SU-DHL-6 (cell line): ENCODE data around the gene HOOK2.

Experiments
- H2AFZ ChIP-seq: fragments of 200-600 bp; sonication (generic); 2 replicates; pipeline ENCODE4 v1.6.1; 2014; ENCODE audit warnings: low read depth, mild to moderate bottlenecking, moderate library complexity, mixed read lengths, antibody characterized with exemption, low read length; ENCODE audit not compliant: severe bottlenecking
- H3F3A ChIP-seq: fragments of 200-600 bp; shearing (Covaris generic); 2 replicates; pipeline ENCODE4 v1.6.0; 2016; ENCODE audit warnings: antibody characterized with exemption, mild to moderate bottlenecking; ENCODE audit not compliant: insufficient read depth
- H3K27ac ChIP-seq: fragments of 200-600 bp; sonication (generic); 2 replicates; pipeline ENCODE4 v1.5.1; 2016; ENCODE audit warnings: low read depth, mild to moderate bottlenecking, low read length, moderate library complexity, mixed read lengths
- H3K27me3 ChIP-seq: fragments of 200-600 bp; sonication (generic), shearing (Covaris generic); 2 replicates; pipeline ENCODE4 v1.6.0; 2014; ENCODE audit warnings: mild to moderate bottlenecking, low read length
- H3K36me3 ChIP-seq: fragments of 200-600 bp; sonication (generic); 2 replicates; pipeline ENCODE4 v1.6.1; 2014; ENCODE audit warnings: mild to moderate bottlenecking, low read length, mixed read lengths
- H3K4me2 ChIP-seq: fragments of 300-600, 200-600 bp; shearing (Covaris generic), sonication (generic); 2 replicates; pipeline ENCODE4 v1.6.0; 2014; ENCODE audit warnings: low read length, low read depth, mild to moderate bottlenecking; ENCODE audit not compliant: poor library complexity, severe bottlenecking
- H3K4me3 ChIP-seq: fragments of 200-600 bp; sonication (generic); 2 replicates; pipeline ENCODE4 v1.5.1; 2014; ENCODE audit warnings: antibody characterized with exemption, low read length, mild to moderate bottlenecking, mixed read lengths; ENCODE audit not compliant: insufficient read depth, poor library complexity, severe bottlenecking
- H3K79me2 ChIP-seq: fragments of 200-600 bp; sonication (generic); 2 replicates; pipeline ENCODE4 v1.6.1; 2014; ENCODE audit warnings: mild to moderate bottlenecking, low read length, moderate library complexity; ENCODE audit not compliant: insufficient read depth
- H3K9ac ChIP-seq: fragments of 200-600 bp; sonication (generic); 2 replicates; pipeline ENCODE4 v1.7.0; 2014; ENCODE audit warnings: mild to moderate bottlenecking, low read length
- H3K9me2 ChIP-seq: fragments of 200-600 bp; sonication (generic); replicated peaks from 2 replicates; pipeline ENCODE4 v1.6.1; 2014; ENCODE audit warnings: low read length; ENCODE audit not compliant: insufficient read depth
- H3K9me3 ChIP-seq: fragments of 200-600 bp; sonication (generic); 2 replicates; pipeline ENCODE4 v1.6.1; 2014; ENCODE audit warnings: low read length, mixed read lengths; ENCODE audit not compliant: insufficient read depth
- H4K20me1 ChIP-seq: fragments of 200-600 bp; sonication (generic); 2 replicates; pipeline ENCODE4 v1.6.1; 2014; ENCODE audit warnings: low read depth, mild to moderate bottlenecking, antibody characterized with exemption, low read length, moderate library complexity, mixed read lengths
- EZH2phosphoT487 ChIP-seq: fragments of 200-600 bp; sonication (generic), shearing (Covaris generic); conservative IDR thresholded peaks from 2 replicates; pipeline ENCODE4 v1.6.1; 2018; ENCODE audit warnings: mild to moderate bottlenecking, antibody characterized with exemption, low read length, moderate library complexity, mixed read lengths
- TF ChIP-seq, protein P1 (sequence below): fragments of 200-600 bp; sonication (generic); IDR thresholded peaks from one replicate; pipeline ENCODE4 v1.5.1; 2017; ENCODE audit warnings: antibody characterized with exemption, mild to moderate bottlenecking, low read length, moderate library complexity; ENCODE audit not compliant: insufficient read depth, poor library complexity, severe bottlenecking

HOOK2 gene

DNA sequence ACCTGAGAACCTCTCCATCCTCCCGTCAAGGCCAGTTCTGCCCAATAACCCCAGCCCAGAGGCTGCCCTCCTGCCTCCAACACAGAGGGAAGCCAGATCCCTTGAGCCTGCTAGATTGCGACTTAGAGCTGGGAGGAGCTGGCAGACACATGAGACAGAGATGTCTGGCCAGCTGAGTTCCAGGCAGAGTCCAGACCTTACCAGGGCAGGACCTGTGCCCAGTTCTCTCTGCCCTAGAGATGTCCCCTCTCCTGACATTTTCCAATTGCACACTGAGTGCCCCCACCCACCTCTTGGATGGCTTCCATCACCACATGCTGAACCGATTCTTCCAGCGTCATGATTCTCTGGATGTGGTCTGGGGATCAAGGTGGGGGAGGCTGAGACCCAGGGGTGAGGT lies 3.0 kb downstream of the HOOK2 start:
- H3F3A ChIP-seq, result no peaks in the 10 kb centered on the region
- no peaks in the 10 kb centered on the region for H3K9me3 ChIP-seq
- H3K4me2 ChIP-seq, result no peak overlapping the region
- H3K27me3 ChIP-seq, result no peaks in the 10 kb centered on the region
- no peak overlapping the region for H2AFZ ChIP-seq
- H3K79me2 ChIP-seq, result no peaks in the 10 kb centered on the region
- H3K9me2 ChIP-seq, result no peaks in the 10 kb centered on the region
- H3K9ac ChIP-seq, result no peak overlapping the region
- TF ChIP-seq, protein P1, sequence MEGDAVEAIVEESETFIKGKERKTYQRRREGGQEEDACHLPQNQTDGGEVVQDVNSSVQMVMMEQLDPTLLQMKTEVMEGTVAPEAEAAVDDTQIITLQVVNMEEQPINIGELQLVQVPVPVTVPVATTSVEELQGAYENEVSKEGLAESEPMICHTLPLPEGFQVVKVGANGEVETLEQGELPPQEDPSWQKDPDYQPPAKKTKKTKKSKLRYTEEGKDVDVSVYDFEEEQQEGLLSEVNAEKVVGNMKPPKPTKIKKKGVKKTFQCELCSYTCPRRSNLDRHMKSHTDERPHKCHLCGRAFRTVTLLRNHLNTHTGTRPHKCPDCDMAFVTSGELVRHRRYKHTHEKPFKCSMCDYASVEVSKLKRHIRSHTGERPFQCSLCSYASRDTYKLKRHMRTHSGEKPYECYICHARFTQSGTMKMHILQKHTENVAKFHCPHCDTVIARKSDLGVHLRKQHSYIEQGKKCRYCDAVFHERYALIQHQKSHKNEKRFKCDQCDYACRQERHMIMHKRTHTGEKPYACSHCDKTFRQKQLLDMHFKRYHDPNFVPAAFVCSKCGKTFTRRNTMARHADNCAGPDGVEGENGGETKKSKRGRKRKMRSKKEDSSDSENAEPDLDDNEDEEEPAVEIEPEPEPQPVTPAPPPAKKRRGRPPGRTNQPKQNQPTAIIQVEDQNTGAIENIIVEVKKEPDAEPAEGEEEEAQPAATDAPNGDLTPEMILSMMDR, result no peak
- TF ChIP-seq EZH2phosphoT487, result no peak
- no peak overlapping the region for H3K27ac ChIP-seq
- H3K4me3 ChIP-seq, result no peak overlapping the region
- no peaks in the 10 kb centered on the region for H4K20me1 ChIP-seq
- H3K36me3 ChIP-seq, result no peaks in the 10 kb centered on the region

DNA sequence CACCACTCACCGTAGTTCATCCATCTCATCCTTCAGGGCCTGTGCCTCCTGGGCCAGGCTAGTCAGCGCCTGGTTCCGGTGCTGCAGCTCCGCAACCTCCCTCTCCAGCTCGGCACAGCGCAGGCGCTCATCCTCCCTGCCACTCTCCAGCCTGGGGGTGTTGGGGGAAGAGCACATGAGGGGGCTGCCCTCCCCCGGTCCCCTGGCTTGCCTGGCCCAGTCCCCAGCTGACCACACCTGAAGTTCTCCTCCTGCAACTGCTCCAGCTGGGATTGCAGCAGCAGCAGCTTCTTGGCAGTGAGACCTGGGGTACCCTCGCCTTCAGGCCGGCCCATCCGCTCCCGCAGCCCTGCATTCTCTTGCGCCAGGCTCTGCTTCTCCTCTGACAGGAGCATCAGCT lies 4.4 kb downstream of the HOOK2 start:
- Histone ChIP-seq H3K27me3 (no peaks in the 10 kb centered on the region), H3F3A (no peaks in the 10 kb centered on the region), H4K20me1 (no peaks in the 10 kb centered on the region), H3K9me3 (no peaks in the 10 kb centered on the region), H3K4me2 (no peak overlapping the region), H3K27ac (no peak overlapping the region), H3K9ac (no peak overlapping the region), H3K9me2 (no peaks in the 10 kb centered on the region), H3K79me2 (no peaks in the 10 kb centered on the region), H3K4me3 (no peak overlapping the region), H2AFZ (no peak overlapping the region), H3K36me3 (no peaks in the 10 kb centered on the region)
- no peak for TF ChIP-seq EZH2phosphoT487
- TF ChIP-seq, protein P1, result no peak

DNA sequence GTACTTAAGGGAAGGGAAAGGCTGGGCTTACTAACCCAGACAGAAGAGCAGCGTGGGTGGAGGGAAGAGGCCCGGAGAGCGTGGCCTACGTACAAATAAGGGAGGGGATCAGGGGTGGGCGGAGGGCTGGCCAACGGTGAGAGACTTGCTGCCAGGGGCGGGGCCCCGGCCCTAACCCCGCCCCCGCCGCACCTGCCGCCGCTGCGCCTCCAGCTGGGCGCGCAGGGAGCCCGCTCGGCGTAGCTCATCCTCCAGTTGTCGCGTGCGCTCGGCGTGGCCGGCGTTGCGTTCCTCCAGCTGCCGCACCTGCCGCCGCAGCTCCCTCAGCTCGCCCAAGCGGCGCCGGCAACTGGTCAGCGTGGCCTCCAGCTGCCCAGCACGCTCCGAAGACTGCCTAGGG lies 5.7 kb downstream of the HOOK2 start:
- no peak overlapping the region for H3K27ac ChIP-seq
- H3K9me3 ChIP-seq, result no peaks in the 10 kb centered on the region
- H4K20me1 ChIP-seq, result no peaks in the 10 kb centered on the region
- H3K36me3 ChIP-seq, result no peaks in the 10 kb centered on the region
- no peaks in the 10 kb centered on the region for H3K27me3 ChIP-seq
- peak overlapping the region; percentile 16; the same call in 1 of the 2 replicates for H3K9ac ChIP-seq
- no peaks in the 10 kb centered on the region for H3K9me2 ChIP-seq
- no peaks in the 10 kb centered on the region for H3F3A ChIP-seq
- TF ChIP-seq, protein P1, result no peak
- TF ChIP-seq EZH2phosphoT487, result no peak
- H3K4me2 ChIP-seq, result peak overlapping the region; percentile 46
- no peak overlapping the region for H3K4me3 ChIP-seq
- peak overlapping the region; percentile 23 for H2AFZ ChIP-seq
- H3K79me2 ChIP-seq, result no peaks in the 10 kb centered on the region
